DOHH2 (cell line): Measurements from ENCODE around the gene LRRC32.

Experiments
- H3F3A ChIP-seq: fragments of 200-600 bp; sonication (generic), shearing (Covaris generic); 2 replicates; pipeline ENCODE4 v1.6.0; 2016; ENCODE audit warnings: antibody characterized with exemption, mild to moderate bottlenecking; ENCODE audit not compliant: control insufficient read depth, insufficient read depth
- H3K27ac ChIP-seq: fragments of 200-600 bp; sonication (generic); 2 replicates; pipeline ENCODE4 v1.5.1; 2014; ENCODE audit warnings: low read depth, mild to moderate bottlenecking, low read length, moderate library complexity
- H3K27me3 ChIP-seq: fragments of 200-600 bp; sonication (generic); 2 replicates; pipeline ENCODE4 v1.6.1; 2014; ENCODE audit warnings: mild to moderate bottlenecking, low read length, mixed read lengths; ENCODE audit not compliant: control insufficient read depth
- H3K36me3 ChIP-seq: fragments of 200-600 bp; sonication (generic); 2 replicates; pipeline ENCODE4 v1.6.1; 2014; ENCODE audit warnings: mild to moderate bottlenecking, low read length, moderate library complexity, mixed read lengths; ENCODE audit not compliant: control insufficient read depth
- H3K4me1 ChIP-seq: fragments of 200-600 bp; sonication (generic); 2 replicates; pipeline ENCODE4 v1.6.1; 2014; ENCODE audit warnings: mild to moderate bottlenecking, low read length, mixed read lengths; ENCODE audit not compliant: control insufficient read depth
- H3K4me2 ChIP-seq: fragments of 200-600 bp; sonication (generic); 2 replicates; pipeline ENCODE4 v1.6.0; 2014; ENCODE audit warnings: mild to moderate bottlenecking, low read length, moderate library complexity
- H3K4me3 ChIP-seq: fragments of 200-600 bp; sonication (generic); 2 replicates; pipeline ENCODE4 v1.5.1; 2014; ENCODE audit warnings: mild to moderate bottlenecking, low read length, mixed read lengths
- H3K79me2 ChIP-seq: fragments of 200-600 bp; sonication (generic); 2 replicates; pipeline ENCODE4 v1.6.1; 2014; ENCODE audit warnings: mild to moderate bottlenecking, low read length, mixed read lengths; ENCODE audit not compliant: control insufficient read depth
- H3K9me2 ChIP-seq: fragments of 200-600 bp; sonication (generic); replicated peaks from 2 replicates; pipeline ENCODE4 v1.6.1; 2014; ENCODE audit warnings: mild to moderate bottlenecking, low read length, mixed read lengths; ENCODE audit not compliant: control insufficient read depth
- H3K9me3 ChIP-seq: fragments of 200-600 bp; sonication (generic); 2 replicates; pipeline ENCODE4 v1.6.1; 2014; ENCODE audit warnings: antibody characterized with exemption, low read length, mixed read lengths; ENCODE audit not compliant: control insufficient read depth, insufficient read depth
- H4K20me1 ChIP-seq: fragments of 200-600 bp; sonication (generic); 2 replicates; pipeline ENCODE4 v1.6.0; 2014; ENCODE audit warnings: low read depth, mild to moderate bottlenecking, antibody characterized with exemption, low read length, moderate library complexity; ENCODE audit not compliant: control insufficient read depth, insufficient read depth
- CTCF ChIP-seq: fragments of 200-600 bp; sonication (generic); IDR thresholded peaks from one replicate; pipeline ENCODE4 v1.5.1; 2014; ENCODE audit warnings: antibody characterized with exemption, mild to moderate bottlenecking, low read depth, low read length; ENCODE audit not compliant: poor library complexity, severe bottlenecking
- EZH2phosphoT487 ChIP-seq: fragments of 200-600 bp; sonication (generic); IDR thresholded peaks from 2 replicates; pipeline ENCODE4 v1.6.1; 2017; ENCODE audit warnings: borderline replicate concordance, mild to moderate bottlenecking, antibody characterized with exemption, low read length, moderate library complexity, mixed read lengths

Gene LRRC32

GRCh38 chr11:76678321-76678720 lies 7.8 kb upstream of the LRRC32 start:
- peaks cover 22% of the 10 kb centered on the region for H3F3A ChIP-seq
- H3K4me1 ChIP-seq, result peaks cover 75% of the 10 kb centered on the region
- H3K27me3 ChIP-seq, result no peaks in the 10 kb centered on the region; the same call in 1 of the 2 replicates
- no peak overlapping the region for H3K27ac ChIP-seq
- TF ChIP-seq EZH2phosphoT487 (no peak), CTCF (no peak)
- no peaks in the 10 kb centered on the region for H3K36me3 ChIP-seq
- H3K4me3 ChIP-seq, result no peak overlapping the region
- no peaks in the 10 kb centered on the region for H3K9me3 ChIP-seq
- H3K9me2 ChIP-seq, result no peaks in the 10 kb centered on the region
- H3K79me2 ChIP-seq, result no peaks in the 10 kb centered on the region
- H3K4me2 ChIP-seq, result no peak overlapping the region
- H4K20me1 ChIP-seq, result no peaks in the 10 kb centered on the region

DNA sequence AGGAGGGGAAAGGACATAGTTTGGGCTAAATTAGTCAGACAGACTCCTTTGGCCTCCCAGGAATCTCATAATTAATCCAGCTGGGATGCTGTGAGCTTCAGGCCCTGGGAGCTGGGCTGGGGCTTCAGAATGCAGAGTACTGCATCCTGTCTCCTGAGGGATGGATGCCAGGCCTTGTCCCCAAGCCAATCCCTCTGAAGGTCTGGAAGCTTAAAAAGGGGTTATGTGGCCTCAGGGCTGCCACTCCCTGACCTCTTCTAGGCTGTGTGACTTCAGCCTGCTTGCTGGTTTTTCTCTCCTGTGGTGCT lies 6.9 kb upstream of the LRRC32 start:
- Histone ChIP-seq H3K27ac (no peak overlapping the region), H3F3A (peaks cover 30% of the 10 kb centered on the region), H3K27me3 (no peaks in the 10 kb centered on the region; the same call in 1 of the 2 replicates), H3K36me3 (no peaks in the 10 kb centered on the region), H3K4me2 (peak overlapping the region; percentile 85), H3K4me3 (no peak overlapping the region), H3K79me2 (no peaks in the 10 kb centered on the region), H3K9me3 (no peaks in the 10 kb centered on the region), H4K20me1 (no peaks in the 10 kb centered on the region), H3K9me2 (no peaks in the 10 kb centered on the region), H3K4me1 (peaks cover 75% of the 10 kb centered on the region)
- no peak for TF ChIP-seq CTCF
- TF ChIP-seq EZH2phosphoT487, result no peak

- Histone ChIP-seq H4K20me1 (no peaks in the 10 kb centered on the region), H3K4me2 (peak overlapping the region; percentile 85), H3K4me1 (peaks cover 78% of the 10 kb centered on the region), H3K79me2 (no peaks in the 10 kb centered on the region), H3K27ac (peak overlapping the region; percentile 43), H3K9me2 (no peaks in the 10 kb centered on the region), H3K27me3 (no peaks in the 10 kb centered on the region; the same call in 1 of the 2 replicates), H3K36me3 (no peaks in the 10 kb centered on the region), H3F3A (peaks cover 36% of the 10 kb centered on the region), H3K4me3 (peak overlapping the region; percentile 35), H3K9me3 (no peaks in the 10 kb centered on the region)
- no peak for TF ChIP-seq EZH2phosphoT487
- TF ChIP-seq CTCF, result no peak
Measured at GRCh38 chr11:76676636-76677457, 6.3 kb upstream of the LRRC32 start.
